HG03378 (cell line): Measurements from ENCODE around the gene C9orf50.
"Not testable (repeated sequence)": the region's sequence is repeated elsewhere in the genome, so short reads cannot be mapped to it uniquely, and the experiment has no call there.

Source experiments
- ATAC-seq: cut with Tn5 transposase; IDR thresholded peaks from one replicate; pipeline ENCODE4 v1.9.1; 2021; ENCODE audit warnings: mild to moderate bottlenecking, moderate library complexity; ENCODE audit not compliant: unreplicated experiment

The C9orf50 gene

GRCh38 chr9:129595311-129595741, 25.6 kb downstream of the C9orf50 start:
- ATAC-seq: no peak

GRCh38 chr9:129594632-129595031, 26.3 kb downstream of the C9orf50 start:
- no peak for ATAC-seq

- ATAC-seq: not testable (repeated sequence)
Observed at GRCh38 chr9:129592790-129593189, 28.1 kb downstream of the C9orf50 start.

- ATAC-seq: no peak
Observed at GRCh38 chr9:129591916-129592315, 29.0 kb downstream of the C9orf50 start.

GRCh38 chr9:129590466-129590865, 30.4 kb downstream of the C9orf50 start:
- ATAC-seq: no peak

- no peak for ATAC-seq
Observed at GRCh38 chr9:129587487-129588262, 33.2 kb downstream of the C9orf50 start.

GRCh38 chr9:129586685-129587084, 34.2 kb downstream of the C9orf50 start:
- ATAC-seq: no peak

GRCh38 chr9:129586245-129586644, 34.7 kb downstream of the C9orf50 start:
- no peak for ATAC-seq

GRCh38 chr9:129585352-129585751, 35.5 kb downstream of the C9orf50 start:
- no peak for ATAC-seq

GRCh38 chr9:129584136-129584535, 36.8 kb downstream of the C9orf50 start:
- ATAC-seq: no peak

GRCh38 chr9:129583308-129584038, 37.4 kb downstream of the C9orf50 start:
- ATAC-seq: no peak

- ATAC-seq: no peak
Observed at GRCh38 chr9:129582855-129583254, 38.0 kb downstream of the C9orf50 start.

GRCh38 chr9:129581505-129582189, 39.3 kb downstream of the C9orf50 start:
- no peak for ATAC-seq

- no peak for ATAC-seq
Observed at GRCh38 chr9:129580211-129580915, 40.5 kb downstream of the C9orf50 start.

- no peak for ATAC-seq
Observed at GRCh38 chr9:129579294-129579693, 41.6 kb downstream of the C9orf50 start.

GRCh38 chr9:129576546-129577543, 44.1 kb downstream of the C9orf50 start:
- ATAC-seq: no peak

GRCh38 chr9:129575818-129576217, 45.1 kb downstream of the C9orf50 start:
- no peak for ATAC-seq

- ATAC-seq: no peak
Observed at GRCh38 chr9:129574911-129575585, 45.9 kb downstream of the C9orf50 start.

- no peak for ATAC-seq
Observed at GRCh38 chr9:129573977-129574376, 46.9 kb downstream of the C9orf50 start.
